GM21381 (cell line): ENCODE data around the gene OSM.

Experiments used
- ATAC-seq: cut with Tn5 transposase; IDR thresholded peaks from one replicate; pipeline ENCODE4 v1.9.1; 2021; ENCODE audit warnings: mild to moderate bottlenecking, moderate library complexity; ENCODE audit not compliant: unreplicated experiment

The OSM gene

GRCh38 chr22:30297991-30298701 lies 31.5 kb upstream of the OSM start:
- ATAC-seq: no peak

DNA sequence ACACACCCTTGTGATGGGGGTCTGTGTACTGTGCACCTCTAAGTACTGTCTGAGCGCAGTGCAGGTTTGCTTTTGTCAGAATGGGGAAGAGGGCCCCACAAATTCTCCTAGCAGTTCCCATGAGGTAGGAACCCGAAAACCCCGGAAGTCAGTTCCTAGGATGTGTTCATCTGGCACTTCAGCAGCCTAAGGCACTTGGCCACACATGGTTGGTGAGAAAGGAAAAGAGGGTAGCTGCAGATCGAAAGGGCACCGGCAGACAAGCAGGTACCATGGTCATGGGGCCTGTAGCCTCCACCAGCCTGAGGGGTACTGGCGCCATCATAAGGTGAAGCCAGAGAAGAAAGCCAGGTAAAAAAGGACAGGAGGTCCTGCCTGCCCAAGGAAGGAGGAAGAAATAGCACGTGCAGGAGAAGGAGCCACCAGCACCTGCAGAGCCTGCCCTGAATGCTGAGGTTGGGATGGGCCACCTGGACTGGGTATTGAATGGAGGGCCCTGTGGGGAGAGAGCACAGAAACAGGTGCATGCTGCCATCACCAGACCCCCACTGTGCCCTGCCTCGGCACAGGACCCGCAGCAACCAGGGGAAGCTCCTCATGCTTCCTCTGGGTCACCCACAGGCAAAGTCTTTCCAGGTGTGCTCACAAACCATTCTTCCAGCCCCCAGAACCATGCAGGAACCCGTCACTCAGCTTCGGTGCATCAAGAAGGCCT lies 30.8 kb upstream of the OSM start:
- ATAC-seq: no peak

DNA sequence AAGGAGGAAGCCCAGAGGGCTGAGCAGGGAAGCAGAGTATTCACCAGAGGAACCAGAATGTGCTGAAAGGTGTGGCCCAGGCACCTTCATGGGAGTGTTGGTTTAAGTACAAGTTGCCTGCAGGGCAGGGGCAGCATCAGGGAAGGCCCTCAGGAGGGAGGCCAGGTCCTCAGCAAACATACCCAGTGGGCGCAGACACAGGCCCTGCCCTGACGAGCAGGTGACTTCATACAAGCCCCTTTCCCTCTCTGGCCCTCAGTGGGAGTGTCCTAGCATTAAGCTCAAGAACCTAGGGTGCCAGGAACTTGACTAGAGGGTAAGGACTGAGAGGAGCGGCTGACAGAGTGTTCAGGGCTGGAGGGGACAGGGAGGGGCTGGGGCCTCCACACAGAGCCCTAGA lies 30.2 kb upstream of the OSM start:
- ATAC-seq: no peak

GRCh38 chr22:30296324-30296723 lies 29.7 kb upstream of the OSM start:
- no peak for ATAC-seq

GRCh38 chr22:30295576-30295975 lies 28.9 kb upstream of the OSM start:
- no peak for ATAC-seq

- ATAC-seq: no peak
Observed at GRCh38 chr22:30294830-30295229, 28.2 kb upstream of the OSM start.

- ATAC-seq: no peak
Observed at GRCh38 chr22:30294066-30294465, 27.4 kb upstream of the OSM start.

- ATAC-seq: no peak
Observed at GRCh38 chr22:30293026-30293425, 26.4 kb upstream of the OSM start.

GRCh38 chr22:30292069-30292970 lies 25.7 kb upstream of the OSM start:
- no peak for ATAC-seq

- ATAC-seq: no peak
Observed at GRCh38 chr22:30291058-30291892, 24.6 kb upstream of the OSM start.

DNA sequence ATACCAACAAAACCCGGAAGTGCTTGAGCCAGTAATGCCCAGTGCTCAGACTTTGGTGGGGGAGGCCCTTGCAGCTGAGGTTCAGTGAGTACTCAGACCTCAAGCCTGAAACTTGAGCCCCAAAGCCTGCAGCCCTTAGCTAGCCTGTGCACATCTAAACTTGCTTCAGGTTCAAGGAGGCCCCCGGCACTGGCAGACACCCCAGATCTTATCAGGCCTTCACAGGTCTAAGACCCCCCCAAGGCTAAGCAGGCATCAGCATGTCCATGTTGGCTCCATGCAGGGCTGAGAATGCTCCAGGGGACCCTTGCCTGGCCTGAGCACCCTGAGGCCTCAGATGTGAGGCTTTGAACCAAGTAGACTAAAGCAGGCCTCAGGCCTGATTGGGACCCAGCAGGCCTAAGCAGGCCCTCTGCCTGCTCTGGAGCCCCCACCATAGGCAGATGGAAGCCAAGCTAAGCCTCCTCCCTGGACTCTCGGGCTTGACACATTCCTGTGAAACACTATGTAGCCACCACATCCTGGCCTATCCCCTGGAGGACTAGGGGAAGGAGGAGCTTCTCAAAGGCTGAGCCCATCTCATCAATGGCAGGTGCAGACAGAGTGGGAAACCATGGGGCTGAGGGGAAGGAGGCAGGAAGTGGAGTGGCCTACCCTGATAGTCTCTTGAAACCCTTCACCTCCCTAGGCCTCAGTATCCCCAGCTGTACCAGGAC lies 23.8 kb upstream of the OSM start:
- ATAC-seq: no peak

DNA sequence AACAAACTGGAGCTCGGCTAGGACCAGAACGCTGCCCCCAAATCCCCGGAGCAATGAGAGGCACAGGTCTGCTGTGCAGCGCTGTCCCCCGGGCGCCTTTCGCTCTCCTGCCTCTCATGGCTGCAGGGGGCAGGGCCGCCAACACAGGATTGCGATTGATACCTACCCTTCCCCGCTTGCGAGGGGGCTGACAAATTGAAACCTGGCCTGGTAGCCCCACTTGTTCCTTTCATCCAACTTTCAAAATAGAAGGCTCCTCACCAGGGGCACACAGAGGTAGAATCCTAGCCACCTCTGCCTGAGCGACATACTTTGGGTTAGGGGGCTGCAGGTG lies 23.3 kb upstream of the OSM start:
- ATAC-seq: no peak

DNA sequence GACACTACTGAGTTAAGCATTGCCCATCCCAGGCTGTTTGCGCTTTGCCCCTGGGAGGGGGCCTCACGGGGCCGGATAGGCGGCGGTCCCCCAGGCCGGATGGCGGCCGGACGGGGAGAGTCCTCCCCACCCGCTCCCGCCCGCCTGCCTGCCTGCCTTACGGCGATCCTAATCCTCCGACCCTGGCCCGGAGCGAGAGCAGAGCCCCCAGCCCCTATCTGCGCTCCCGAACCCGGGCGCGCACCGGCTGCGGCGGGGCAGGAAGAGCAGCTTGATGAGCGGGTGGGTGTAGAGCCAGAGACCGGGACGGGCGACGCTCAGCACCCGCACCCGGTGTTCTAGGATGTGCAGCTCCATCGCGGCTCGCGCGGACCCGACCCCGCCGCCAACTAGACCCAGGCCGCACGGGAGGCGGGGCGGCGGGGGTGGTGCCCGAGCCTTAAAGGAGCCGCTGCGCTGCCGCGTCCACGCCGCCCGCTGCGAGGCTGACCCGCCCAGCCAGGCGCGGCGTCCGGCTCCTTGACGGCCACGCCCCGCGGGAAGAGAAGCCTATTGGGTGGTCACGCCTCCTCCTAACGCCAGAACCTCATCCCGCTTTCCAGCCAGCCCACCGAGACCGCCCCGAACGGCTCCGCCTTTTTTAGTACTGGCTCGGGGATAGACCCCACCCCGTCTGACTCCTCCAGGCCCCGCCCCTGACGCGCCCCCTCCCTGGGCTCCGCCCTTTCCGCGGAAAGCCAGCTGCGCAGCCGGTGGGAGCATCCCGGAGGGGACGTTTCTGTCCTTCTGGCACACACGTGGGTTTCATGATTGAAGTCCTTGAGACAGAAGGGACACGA lies 22.7 kb upstream of the OSM start, which contains the start of gene CASTOR1:
Gene CASTOR1 (minus strand): TSS at position 365 of the 839 bp plus-strand sequence. CDS start 8 bp downstream, at position 357.
- ATAC-seq: peak; percentile 64

GRCh38 chr22:30288419-30289140 lies 21.9 kb upstream of the OSM start:
- no peak for ATAC-seq

DNA sequence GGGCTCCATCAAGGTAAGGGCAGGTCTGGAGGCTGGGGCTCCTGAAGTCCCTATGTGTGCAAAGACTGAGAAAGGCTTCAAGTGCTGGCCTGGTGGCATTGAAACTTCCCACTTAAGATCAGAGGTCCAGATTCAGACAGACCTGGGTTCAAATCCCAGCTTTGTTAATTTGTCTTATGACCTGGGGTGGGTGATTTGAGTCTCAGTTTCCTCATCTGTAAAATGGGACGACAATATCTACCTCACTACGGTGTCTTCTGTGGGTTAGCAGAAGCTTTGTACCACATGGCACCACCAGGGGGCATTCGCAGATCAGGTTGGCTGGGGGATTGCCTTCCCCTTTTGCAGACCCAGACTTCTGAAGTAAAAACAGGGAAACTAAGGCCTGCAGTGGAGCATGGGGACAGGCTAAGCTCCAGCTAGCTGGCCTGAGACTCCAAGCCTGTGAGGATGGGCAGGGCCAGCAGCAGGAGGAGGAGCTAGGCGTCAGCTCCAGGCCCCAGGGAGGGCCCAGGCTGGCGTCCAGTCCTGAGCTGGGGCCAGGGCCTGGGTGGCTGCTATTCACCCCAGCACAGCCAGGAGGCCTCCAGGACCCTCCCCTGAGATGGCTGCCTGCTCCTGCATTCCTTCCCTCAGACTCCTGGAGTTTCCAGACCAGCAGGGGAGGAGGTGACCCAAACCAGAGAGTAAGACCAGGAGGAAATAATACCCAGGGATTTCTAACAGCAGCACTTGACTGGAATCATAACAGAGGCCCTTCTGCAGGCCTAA lies 21.2 kb upstream of the OSM start:
- ATAC-seq: no peak

GRCh38 chr22:30286813-30287647 lies 20.4 kb upstream of the OSM start:
- ATAC-seq: no peak

DNA sequence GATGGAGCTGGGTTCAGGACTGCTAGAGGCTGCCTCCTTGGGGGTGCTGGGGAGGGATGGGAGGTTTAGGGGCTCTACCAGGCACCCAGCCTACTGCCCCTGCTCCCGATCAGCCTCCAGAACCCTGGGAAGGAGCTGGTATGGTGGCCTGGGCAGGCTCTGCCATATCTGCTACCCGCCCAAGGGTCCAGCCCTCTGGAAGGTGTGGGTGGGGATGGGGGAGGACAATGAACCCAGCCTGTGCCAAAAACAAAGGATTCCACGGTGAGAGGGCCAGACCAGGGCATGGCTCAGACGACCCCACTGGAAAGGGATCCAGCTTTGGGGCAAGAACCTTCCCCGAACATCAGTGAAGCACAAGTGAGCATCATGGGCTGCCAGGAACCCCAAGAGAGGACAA lies 19.7 kb upstream of the OSM start:
- no peak for ATAC-seq
